Esophagus squamous epithelium (tissue), 4 donors: ENCODE measurements around the gene ADPRHL1.

Experiments used
- CTCF ChIP-seq, 6 experiments: fragments of 450-650 bp in 4 of 6; fragments of 200-600 bp in 2 of 6; sonication (generic) in 2 of 6; IDR thresholded peaks; one replicate each; pipeline ENCODE4 v1.5.1; 2016 to 2019; ENCODE audit warnings: antibody characterized with exemption in 6 of 6, mild to moderate bottlenecking in 4 of 6, moderate library complexity in 4 of 6
- POLR2A ChIP-seq, 4 donors: fragments of 450-650 bp; IDR thresholded peaks; one replicate each; pipeline ENCODE4 v1.6.1; 2017; ENCODE audit warnings: antibody characterized with exemption in 4 of 4, mild to moderate bottlenecking in 4 of 4, moderate library complexity in 3 of 4

- TF ChIP-seq CTCF (IDR thresholded peaks at IDR 0.05) = no peak
- TF ChIP-seq POLR2A (IDR thresholded peaks at IDR 0.05) = no peak
Measured at GRCh38 chr13:113461022-113461751, 7.9 kb upstream of the ADPRHL1 start.
